Measurements from ENCODE around the gene CHST15. TPM values are rescaled to one million over a fixed set of nuclear protein-coding genes. Genes with fewer than 3 reads are reported as not detected.

The CHST15 gene
- total and polyA plus RNA-seq, 2 of the 13 experiments (the other 11 are each of a cell fraction or from before 2014, with no cell fraction given) = 1.4 to 94.7 TPM

GRCh38 chr10:124063750-124064603 is 29.4 kb downstream of the CHST15 start (continued):
- 0 out of 2 replicates have a peak, but pooled peaks have one; percentile 32 for TF ChIP-seq PAXIP1 (CRISPR knock-in tag; conservative IDR thresholded peaks at IDR 0.05)
- no peak for TF ChIP-seq RBM22 (optimal IDR thresholded peaks at IDR 0.05; ENCODE audit: low read length)
- TF ChIP-seq ZMYM3 (CRISPR knock-in tag; IDR thresholded peaks at IDR 0.05) = no peak
- no peak for TF ChIP-seq HOXA9 (CRISPR knock-in tag; IDR thresholded peaks at IDR 0.05; ENCODE audit: borderline replicate concordance)
- TF ChIP-seq SRF (IDR thresholded peaks at IDR 0.05; ENCODE audit: low read depth, low read length) = no peak
- TF ChIP-seq KMT2A (CRISPR knock-in tag; IDR thresholded peaks at IDR 0.05) = no peak
- no peak for TF ChIP-seq ZNF589 (CRISPR knock-in tag; conservative IDR thresholded peaks at IDR 0.05)
- no peak for TF ChIP-seq ZFP90 (CRISPR knock-in tag; IDR thresholded peaks at IDR 0.05; ENCODE audit: borderline replicate concordance)
- TF ChIP-seq MEF2D (CRISPR knock-in tag; IDR thresholded peaks at IDR 0.05) = no peak
- TF ChIP-seq KLF12 (CRISPR knock-in tag; IDR thresholded peaks at IDR 0.05; ENCODE audit: borderline replicate concordance) = no peak
- no peak for TF ChIP-seq ZNF3 (CRISPR knock-in tag; IDR thresholded peaks at IDR 0.05)
- TF ChIP-seq RARA (CRISPR knock-in tag; IDR thresholded peaks at IDR 0.05) = peak; percentile 42; the same call in 1 of the 2 replicates
- no peak for TF ChIP-seq MED13 (CRISPR knock-in tag; IDR thresholded peaks at IDR 0.05)
- TF ChIP-seq JARID2 (CRISPR knock-in tag; IDR thresholded peaks at IDR 0.05; ENCODE audit: insufficient replicate concordance) = no peak
- TF ChIP-seq GLI4 (CRISPR knock-in tag; IDR thresholded peaks at IDR 0.05; ENCODE audit: borderline replicate concordance) = no peak
- no peak for TF ChIP-seq ATF2 (CRISPR knock-in tag; IDR thresholded peaks at IDR 0.05)
- no peak for TF ChIP-seq CHD4 (IDR thresholded peaks at IDR 0.05; ENCODE audit: borderline replicate concordance, low read length)
- no peak for TF ChIP-seq EED (CRISPR knock-in tag; IDR thresholded peaks at IDR 0.05)
- TF ChIP-seq HIC2 (CRISPR knock-in tag; IDR thresholded peaks at IDR 0.05; ENCODE audit: low read depth) = no peak
- no peak for TF ChIP-seq ADNP (CRISPR knock-in tag; IDR thresholded peaks at IDR 0.05)
- no peak for TF ChIP-seq ZNF777 (CRISPR knock-in tag; IDR thresholded peaks at IDR 0.05)
- no peak for TF ChIP-seq SSRP1 (CRISPR knock-in tag; IDR thresholded peaks at IDR 0.05)
- TF ChIP-seq ZNF672 (CRISPR knock-in tag; IDR thresholded peaks at IDR 0.05) = no peak
- no peak for TF ChIP-seq HOXD1 (CRISPR knock-in tag; IDR thresholded peaks at IDR 0.05)
- TF ChIP-seq SETDB1 (CRISPR knock-in tag; IDR thresholded peaks at IDR 0.05; ENCODE audit: borderline replicate concordance) = no peak

Measured in HepG2 (cell line).